Left lobe of liver (tissue), 2 donors: ENCODE results near the gene ACAP1. TPM values are rescaled to one million over a fixed set of nuclear protein-coding genes. Genes with fewer than 3 reads are reported as not detected.

Source experiments
- ATAC-seq: fragments of 200-7000 bp; cut with Tn5 transposase; one replicate; pipeline ENCODE4 v1.9.1; 2020; ENCODE audit warnings: mild to moderate bottlenecking, moderate library complexity
- DNase-seq: peaks from one replicate; pipeline ENCODE4 v3.0.0-alpha.2; 2020; ENCODE audit warnings: low spot score
- total RNA-seq: library from RNA; stranded (reverse); gene quantifications from one replicate; pipeline ENCODE4 v1.2.1, GENCODE V29; 2021
- donor health status: DM: no; HTN: no; CAD: no; lungs with moderate emphysema.
- donor health status: DM: no; HTN: yes; CAD: no.

ACAP1 gene
- total RNA-seq, 1 donor from 2014 or later: 3.4 TPM

DNA sequence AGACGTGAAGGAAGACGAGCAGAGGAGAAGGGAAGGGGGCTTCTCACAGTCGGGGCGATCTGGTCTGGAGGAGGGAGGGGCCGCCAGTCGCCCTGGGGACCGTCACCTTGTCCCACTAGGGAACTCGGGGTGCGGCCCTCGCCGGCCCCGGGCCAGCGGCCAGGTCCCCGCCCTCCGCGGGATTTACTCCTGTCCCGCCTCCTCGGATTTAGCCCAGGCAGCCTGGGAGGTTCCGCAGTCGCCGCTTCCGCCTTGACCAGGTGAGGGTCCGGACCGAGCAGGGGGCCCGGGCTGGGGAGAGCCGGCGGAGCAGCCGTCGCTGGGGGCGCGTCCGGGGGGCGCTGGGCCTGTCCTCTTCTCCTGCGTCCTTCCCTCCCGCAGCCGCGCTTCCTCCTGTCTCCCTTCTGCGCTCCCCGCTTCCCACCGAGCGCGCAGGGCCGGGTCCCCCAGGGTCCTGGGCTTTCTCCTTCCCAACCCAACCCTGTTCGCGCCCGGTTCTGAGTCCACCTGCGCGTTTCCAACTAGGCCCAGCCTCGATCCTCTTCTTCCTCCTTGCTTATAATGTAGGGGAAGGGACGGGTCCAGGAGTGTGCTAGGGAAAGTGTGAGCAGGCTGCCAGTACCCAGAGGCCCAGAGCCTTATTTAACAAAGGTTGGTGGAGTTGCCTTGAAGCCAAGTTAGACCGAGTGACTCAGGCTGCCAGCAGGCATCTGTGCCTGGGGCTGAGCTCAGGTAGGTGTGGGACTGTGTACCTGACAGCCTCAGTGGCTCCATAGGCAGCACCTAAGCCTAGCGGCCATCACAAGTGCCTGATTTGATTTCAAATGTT, 44.7 kb downstream of the ACAP1 start, which contains the start of gene TNK1:
TNK1 (plus strand) TSS at position 235 of the 829 bp plus-strand sequence. CDS start 1,838 bp downstream, outside the sequence.
- ATAC-seq (peak; percentile 91), DNase-seq (peak; percentile 81)

DNA sequence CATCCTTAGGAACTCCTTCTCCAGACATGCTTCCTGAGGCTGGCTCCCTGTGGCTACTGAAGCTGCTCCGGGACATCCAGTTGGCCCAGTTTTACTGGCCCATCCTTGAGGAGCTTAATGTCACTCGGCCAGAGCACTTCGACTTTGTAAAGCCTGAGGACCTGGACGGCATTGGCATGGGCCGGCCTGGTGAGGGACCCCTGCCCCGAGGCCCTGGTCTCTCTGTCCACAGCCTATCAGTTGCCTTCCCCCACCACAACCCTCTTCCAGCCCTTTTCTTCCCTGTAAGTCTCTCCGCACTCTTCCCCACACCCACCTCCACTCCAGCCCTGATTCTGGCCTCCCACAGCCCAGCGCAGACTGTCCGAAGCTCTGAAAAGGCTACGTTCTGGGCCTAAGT, 46.6 kb downstream of the ACAP1 start:
- ATAC-seq: no peak
- DNase-seq: no peak

DNA sequence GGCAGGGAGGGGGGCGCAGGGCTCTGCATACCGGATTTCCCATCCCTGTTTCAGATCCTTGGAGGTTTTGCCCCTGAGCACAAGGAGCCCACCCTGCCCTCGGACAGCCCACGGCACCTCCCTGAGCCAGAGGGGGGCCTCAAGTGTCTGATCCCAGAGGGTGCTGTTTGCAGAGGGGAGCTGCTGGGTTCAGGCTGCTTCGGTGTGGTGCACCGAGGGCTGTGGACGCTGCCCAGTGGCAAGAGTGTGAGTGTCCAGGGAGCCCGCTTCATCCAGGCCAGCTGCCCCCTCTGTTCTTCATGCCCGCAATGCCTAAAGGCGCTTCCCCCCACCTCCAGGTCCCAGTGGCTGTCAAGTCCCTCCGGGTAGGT, 47.0 kb downstream of the ACAP1 start:
- DNase-seq (no peak), ATAC-seq (no peak)

DNA sequence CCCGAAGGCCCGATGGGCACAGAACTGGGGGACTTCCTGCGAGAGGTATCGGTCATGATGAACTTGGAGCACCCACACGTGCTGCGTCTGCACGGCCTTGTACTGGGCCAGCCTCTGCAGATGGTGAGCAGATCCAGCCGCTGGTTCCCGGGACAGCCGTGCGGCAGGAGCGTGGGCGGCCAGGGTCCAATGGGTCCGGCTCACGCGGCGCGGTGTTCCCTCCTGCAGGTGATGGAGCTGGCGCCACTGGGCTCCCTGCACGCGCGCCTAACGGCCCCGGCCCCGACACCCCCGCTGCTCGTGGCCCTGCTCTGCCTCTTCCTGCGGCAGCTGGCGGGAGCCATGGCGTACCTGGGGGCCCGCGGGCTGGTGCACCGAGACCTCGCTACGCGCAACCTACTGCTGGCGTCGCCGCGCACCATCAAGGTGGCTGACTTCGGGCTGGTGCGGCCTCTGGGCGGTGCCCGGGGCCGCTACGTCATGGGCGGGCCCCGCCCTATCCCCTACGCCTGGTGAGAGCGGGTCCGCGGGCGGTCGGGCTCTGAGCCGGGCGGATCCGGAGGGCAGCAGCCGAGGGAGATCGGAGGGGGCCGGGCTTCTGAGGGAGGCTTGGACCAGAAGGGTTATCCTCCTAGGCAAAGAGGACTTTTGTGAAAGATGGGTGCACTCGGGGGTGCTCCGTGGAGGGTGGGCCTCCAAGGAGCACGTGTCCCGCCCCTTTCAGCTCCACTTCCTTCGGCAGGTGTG, 47.6 kb downstream of the ACAP1 start:
- no peak for ATAC-seq

DNA sequence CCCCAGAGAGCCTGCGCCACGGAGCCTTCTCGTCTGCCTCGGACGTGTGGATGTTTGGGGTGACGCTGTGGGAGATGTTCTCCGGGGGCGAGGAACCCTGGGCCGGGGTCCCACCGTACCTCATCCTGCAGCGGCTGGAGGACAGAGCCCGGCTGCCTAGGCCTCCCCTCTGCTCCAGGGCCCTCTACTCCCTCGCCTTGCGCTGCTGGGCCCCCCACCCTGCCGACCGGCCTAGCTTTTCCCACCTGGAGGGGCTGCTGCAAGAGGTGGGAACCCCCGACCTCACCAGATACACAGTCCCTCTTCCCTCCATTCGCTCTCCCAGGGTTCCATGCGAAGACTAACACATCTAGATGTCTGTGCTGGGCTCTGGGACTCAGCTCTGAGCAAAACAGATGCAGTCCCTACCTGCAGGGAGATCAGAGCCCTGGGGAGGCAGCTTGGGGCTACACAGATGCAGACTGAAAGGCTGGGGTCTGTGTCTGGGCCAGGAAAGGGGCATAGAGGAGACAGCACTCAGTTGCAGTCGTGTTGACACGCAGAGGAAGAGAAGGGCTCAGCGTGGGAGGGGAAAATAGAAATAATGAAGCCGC, 48.3 kb downstream of the ACAP1 start:
- ATAC-seq (no peak), DNase-seq (no peak)

More for the DNA sequence above, 47.6 kb downstream of the ACAP1 start:
- DNase-seq: no peak

DNA sequence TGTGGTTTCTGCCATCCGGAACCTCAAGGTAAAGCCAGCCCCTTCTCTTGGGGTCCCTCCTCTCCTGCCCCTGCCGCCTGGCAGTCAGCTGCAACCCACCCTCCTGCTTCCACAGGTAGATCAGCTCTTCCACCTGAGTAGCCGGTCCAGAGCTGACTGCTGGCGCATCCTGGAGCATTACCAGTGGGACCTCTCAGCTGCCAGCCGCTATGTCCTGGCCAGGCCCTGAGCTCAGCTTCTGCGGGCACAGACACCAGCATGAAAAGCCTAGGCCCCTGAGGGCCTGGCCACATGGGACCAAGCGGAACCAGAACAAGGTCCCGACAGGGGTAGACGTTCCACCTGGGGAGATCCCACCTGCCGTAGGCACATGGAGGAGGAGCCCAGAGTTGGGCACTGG, 52.5 kb downstream of the ACAP1 start:
- ATAC-seq: no peak
- no peak for DNase-seq

DNA sequence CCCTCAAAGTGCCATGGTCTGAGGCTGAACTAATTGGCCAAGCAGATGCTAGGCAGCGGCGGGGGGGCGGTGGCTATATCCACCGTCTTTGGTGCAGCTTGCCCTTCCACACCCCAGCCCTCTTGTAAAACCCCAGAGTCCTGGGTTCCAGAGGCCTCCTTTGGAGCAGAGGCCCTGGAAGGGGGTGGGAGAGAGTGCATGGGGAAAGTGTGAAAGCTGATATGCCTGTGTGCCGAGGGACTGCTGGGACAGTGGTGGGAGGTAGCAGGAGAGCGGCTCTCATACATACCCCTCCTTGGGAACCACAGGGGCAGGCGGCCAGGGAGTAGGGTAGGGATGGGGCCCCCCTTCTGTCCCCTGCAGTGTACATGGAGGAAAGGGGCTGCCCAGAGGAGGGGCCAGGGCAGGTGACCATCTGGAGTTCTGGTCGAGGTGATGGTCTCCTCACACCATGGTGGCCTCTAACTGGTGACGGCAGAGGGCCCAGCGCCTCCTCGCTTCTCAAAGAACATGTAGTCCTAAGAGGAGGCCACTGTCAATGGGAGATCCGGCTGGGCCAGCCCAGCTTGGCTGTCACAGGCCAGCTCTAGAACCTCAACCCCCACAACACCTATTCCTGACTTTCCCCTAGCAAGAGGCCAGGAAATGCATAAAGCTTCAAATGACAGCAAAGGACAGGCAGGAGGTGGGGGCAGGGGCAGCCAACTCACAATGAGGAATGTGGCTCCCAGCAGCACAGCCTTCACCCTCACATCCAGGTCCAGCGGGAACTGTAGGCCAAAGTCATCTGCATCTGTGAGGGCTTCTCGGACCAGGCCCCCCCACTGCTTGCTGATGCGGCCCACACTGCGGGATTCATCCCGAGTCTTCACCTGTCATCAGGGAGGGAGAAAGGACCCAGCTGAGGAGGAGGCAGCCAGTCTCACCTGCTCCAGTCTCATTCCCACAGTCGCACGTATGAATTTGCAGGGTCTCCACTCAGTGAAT, 53.9 kb downstream of the ACAP1 start:
- DNase-seq: no peak
- no peak for ATAC-seq

DNA sequence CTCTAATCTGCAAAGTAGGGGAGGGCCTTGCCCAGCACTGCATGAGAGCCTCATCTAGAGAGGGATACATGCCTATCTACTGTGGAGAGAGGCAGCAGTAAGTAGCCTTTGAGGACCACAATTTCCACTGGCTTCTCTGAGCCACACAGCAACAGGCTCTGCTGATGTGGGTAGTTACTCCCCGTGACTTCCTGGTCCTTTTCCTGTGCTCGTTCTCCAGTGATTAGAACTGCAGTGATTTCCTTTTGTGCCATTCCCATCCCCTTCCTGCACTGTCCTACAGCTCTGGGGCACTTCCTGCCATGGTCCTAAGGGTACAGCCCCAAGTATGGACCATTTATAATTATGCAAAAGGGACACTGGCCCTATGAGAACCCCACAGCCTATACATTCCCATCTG, 55.0 kb downstream of the ACAP1 start:
- no peak for DNase-seq
- no peak for ATAC-seq

DNA sequence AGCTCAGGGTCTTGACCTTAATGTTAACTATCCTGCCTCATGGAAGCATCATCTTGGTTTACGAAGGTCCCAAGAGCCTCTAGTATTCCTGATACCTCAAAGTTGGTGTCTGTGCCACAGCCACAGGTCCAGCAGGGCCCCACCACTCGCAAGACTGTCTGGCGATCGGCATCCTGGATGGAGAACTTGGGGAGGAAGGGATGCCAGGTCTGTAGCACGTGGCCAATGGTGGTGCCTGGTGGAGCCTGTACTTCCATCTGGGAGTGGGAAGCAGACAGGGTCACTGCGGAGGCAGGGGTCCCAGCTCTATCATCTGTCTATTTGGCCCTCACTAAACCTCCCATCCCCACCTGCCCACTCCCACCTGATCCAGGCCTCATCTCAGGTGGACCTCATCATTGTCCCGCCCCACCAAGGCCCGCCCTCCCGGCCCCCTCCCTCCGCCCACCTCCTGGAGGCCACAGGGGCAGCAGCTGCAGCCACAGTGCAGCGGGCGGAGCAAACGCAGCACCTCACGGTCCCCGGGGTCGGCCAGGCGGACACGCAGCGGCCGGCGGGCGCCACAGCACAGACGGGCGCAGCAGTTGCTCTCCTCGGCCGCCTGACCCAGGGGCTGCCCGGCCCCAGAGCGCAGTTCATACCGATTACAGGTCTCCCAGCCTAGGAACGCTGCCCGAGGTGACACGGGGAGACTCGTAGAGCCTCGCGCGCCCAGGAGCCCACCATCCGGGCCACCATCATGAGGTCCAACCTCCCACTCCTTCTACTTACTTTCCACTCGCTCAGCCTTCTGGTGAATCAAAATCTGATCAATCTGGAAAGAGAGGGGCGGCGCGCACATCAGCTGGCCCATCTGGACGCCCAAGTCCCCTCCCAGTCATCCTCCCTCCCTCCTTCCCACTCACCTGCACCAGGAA, 56.6 kb downstream of the ACAP1 start:
- DNase-seq: no peak

DNA sequence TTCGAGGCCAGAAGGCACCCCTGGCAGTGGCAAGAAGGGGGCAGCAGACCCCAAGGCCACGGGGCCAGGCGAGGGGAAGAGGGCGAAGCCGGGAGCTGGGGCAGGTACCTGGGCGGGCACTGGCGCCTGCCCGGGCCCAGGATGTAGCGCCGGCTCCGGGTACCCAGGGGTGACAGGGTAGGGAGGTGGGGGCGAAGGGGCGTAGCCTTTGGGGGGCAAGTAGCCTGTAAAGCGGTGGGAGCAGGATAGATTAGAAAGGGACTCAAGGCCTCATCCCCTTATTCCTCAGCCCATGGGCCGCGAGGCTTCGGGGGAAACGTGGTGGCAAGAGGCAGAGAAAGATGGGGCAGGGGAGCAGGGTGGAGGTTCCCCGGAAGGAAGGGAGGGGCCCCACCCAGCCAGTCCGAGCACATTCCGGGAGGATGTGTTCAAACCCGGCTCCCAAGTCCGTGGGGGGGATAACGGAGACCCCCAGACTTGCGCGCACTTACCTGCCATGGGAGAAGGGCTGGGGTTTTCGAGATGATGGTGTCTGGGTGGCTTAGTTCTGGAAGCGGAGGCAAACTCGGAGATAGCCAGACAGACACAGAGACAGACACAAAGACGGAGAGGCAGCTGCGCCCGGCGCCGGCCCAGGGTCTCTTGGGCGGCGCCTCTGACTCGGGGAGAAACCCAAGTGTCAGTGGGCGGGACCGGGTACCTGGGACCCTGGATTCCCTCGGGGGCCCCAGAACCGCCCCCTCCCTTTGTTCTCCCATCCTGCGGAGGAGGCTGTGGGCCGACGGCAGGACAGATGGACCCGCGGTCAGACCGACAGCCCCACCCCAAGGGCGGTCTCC, 57.5 kb downstream of the ACAP1 start:
- DNase-seq (no peak), ATAC-seq (peak; percentile 7)

More for the DNA sequence above, 56.6 kb downstream of the ACAP1 start:
- no peak for ATAC-seq

DNA sequence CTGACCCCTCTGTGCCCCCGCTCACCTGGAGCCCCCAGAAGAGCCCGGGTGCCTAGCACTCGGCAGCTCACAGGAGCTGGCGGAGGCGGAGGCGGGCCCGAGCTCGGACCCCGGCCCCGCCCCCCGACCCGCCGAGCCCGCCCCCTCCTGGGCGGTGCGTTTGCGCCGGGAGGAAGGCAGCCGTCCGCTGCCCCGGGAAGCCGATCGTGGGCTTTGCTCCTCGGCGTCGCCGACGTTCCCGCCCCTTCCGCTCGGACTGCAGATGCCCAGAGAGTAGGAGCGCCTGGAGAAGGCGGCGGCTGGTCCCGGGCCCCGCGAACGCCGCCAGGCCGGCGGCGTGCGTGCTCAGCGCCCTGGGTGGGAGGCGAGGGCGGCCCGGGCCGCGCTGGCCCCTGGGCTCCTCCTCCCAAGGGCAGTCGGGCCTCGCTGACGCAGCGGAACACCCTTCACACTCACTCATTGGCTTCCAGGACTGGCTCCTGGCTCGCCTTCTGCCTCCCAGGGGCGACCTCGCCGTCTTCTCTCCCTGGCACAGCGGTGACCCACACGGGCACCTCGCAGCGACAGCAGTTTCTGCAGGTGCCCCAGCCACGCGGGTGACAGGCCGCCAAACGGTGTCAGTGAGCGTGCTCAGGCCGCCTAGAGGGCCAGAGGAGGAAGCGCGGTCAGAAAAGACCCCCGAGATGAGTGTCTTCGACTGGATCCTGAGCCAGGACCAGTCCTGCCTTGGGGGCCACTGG, 58.3 kb downstream of the ACAP1 start, which contains the start of gene PLSCR3:
PLSCR3 (minus strand) TSS at position 74 of the 740 bp plus-strand sequence. CDS start 415 bp downstream, outside the sequence.
- peak; percentile 94 for DNase-seq
- peak; percentile 92 for ATAC-seq

DNA sequence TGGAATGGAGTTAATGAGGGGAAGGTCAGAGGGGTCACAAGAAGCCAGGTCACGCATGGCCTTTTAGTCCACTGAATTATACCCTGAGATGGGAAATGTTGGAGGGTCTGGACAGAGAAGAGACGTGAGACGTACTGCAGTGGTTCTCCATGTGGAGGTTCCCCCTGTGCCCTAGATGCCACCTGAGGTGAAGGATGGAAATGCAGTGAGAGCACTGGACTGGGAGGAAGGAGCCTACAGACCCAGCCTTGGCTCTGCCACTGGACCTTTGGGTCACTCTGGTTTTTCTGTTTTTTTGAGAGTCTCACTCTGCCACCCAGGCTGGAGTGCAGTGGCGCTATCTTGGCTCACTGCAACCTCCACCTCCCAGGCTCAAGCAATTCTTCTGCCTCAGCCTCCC, 59.8 kb downstream of the ACAP1 start:
- ATAC-seq: no peak
- DNase-seq: no peak

DNA sequence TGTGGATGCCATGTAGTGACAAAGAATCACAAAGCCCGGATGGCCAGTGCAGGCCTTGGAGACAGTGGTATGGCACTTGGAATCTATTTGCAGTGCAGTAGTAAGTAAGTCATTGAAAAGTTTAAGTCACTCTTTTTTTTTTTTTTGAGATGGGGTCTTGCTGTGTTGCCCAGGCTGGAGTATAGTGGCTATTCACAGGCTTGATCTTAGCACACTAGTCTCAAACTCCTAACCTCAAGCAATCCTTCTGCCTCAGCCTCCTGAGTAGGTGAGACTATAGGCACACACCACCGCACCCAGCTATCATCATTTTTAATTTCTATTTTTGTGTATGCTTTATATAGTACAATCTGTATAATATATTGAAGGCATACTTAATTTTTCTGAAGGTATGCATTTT, 62.3 kb downstream of the ACAP1 start:
- DNase-seq (no peak), ATAC-seq (no peak)

Other genes with a start within 250 kb of the ACAP1 start
- 442 TPM for gene ASGR2, start 221.7 kb upstream of the ACAP1 start, total RNA-seq
- 526 TPM for gene ASGR1, start 157.2 kb upstream of the ACAP1 start, total RNA-seq
- gene DLG4, start 116.7 kb upstream of the ACAP1 start, total RNA-seq: 5.5 TPM
- gene ACADVL, start 116.6 kb upstream of the ACAP1 start, total RNA-seq: 1,044 TPM
- gene DVL2, start 102.0 kb upstream of the ACAP1 start, total RNA-seq: 10.0 TPM
- 16.5 TPM for gene PHF23, start 97.1 kb upstream of the ACAP1 start, total RNA-seq
- 235 TPM for gene GABARAP, start 94.1 kb upstream of the ACAP1 start, total RNA-seq
- 35.1 TPM for gene CTDNEP1, start 84.8 kb upstream of the ACAP1 start, total RNA-seq
- 27.5 TPM for gene ELP5, start 84.3 kb upstream of the ACAP1 start, total RNA-seq
- gene CLDN7, start 74.1 kb upstream of the ACAP1 start, total RNA-seq: 20.5 TPM
- 0.48 TPM for gene SLC2A4, start 54.8 kb upstream of the ACAP1 start, total RNA-seq
- gene YBX2, start 41.9 kb upstream of the ACAP1 start, total RNA-seq: 0.81 TPM
- gene EIF5A, start 28.9 kb upstream of the ACAP1 start, total RNA-seq: 242 TPM
- 21.2 TPM for gene GPS2, start 21.2 kb upstream of the ACAP1 start, total RNA-seq
- 17.0 TPM for gene NEURL4, start 7.2 kb upstream of the ACAP1 start, total RNA-seq
- gene KCTD11, start 15.6 kb downstream of the ACAP1 start, total RNA-seq: 2.6 TPM
- gene TMEM95, start 18.6 kb downstream of the ACAP1 start, total RNA-seq: not detected
- 5.2 TPM for gene TNK1, start 44.6 kb downstream of the ACAP1 start, total RNA-seq
- gene PLSCR3, start 58.0 kb downstream of the ACAP1 start, total RNA-seq: 7.0 TPM
- 80.1 TPM for gene TMEM256, start 67.6 kb downstream of the ACAP1 start, total RNA-seq
- 3.9 TPM for gene NLGN2, start 71.3 kb downstream of the ACAP1 start, total RNA-seq
- not detected for gene SPEM1, start 83.8 kb downstream of the ACAP1 start, total RNA-seq
- gene SPEM2, start 89.1 kb downstream of the ACAP1 start, total RNA-seq: not detected
- not detected for gene SPEM3, start 92.3 kb downstream of the ACAP1 start, total RNA-seq
- 4.0 TPM for gene TMEM102, start 98.9 kb downstream of the ACAP1 start, total RNA-seq
- gene FGF11, start 103.0 kb downstream of the ACAP1 start, total RNA-seq: 0.86 TPM
- gene CHRNB1, start 108.5 kb downstream of the ACAP1 start, total RNA-seq: 10.9 TPM
- gene ZBTB4, start 143.1 kb downstream of the ACAP1 start, total RNA-seq: 7.9 TPM
- not detected for gene SLC35G6, start 144.9 kb downstream of the ACAP1 start, total RNA-seq
- 55.9 TPM for gene POLR2A, start 147.8 kb downstream of the ACAP1 start, total RNA-seq
- gene TNFSF12, start 212.5 kb downstream of the ACAP1 start, total RNA-seq: 9.3 TPM
- 5.9 TPM for gene TNFSF13, start 222.2 kb downstream of the ACAP1 start, total RNA-seq
- 14.1 TPM for gene SENP3, start 225.4 kb downstream of the ACAP1 start, total RNA-seq
- gene CD68, start 243.1 kb downstream of the ACAP1 start, total RNA-seq: 44.2 TPM
- 49.4 TPM for gene MPDU1, start 247.3 kb downstream of the ACAP1 start, total RNA-seq